GM19438 (cell line): ENCODE measurements around the gene ROR1.
"Not testable (repeated sequence)": the region's sequence is repeated elsewhere in the genome, so short reads cannot be mapped to it uniquely, and the experiment has no call there.

Experiments used
- ATAC-seq: cut with Tn5 transposase; IDR thresholded peaks from one replicate; pipeline ENCODE4 v1.9.1; 2021; ENCODE audit warnings: low read depth; ENCODE audit not compliant: unreplicated experiment

ROR1 gene

DNA sequence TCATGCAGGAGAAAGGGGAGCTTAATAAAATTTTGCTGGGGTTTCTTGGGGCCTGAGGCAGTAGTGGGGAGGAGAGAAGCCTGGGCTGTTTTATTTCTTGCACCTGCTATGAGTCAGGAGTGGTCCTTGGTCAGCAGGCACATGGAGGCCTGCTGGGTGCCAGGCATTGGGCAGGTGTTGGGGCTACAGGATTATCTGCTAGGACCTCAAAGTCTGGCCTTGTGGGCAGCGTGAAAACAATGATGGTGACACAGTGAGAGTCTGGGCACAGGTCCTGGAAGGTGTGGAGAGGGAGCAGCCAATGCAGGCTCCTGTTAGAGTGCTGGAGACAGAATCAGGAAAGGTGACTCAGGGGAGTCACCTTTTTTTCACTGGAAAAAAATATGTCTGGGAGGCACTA lies 17.2 kb downstream of the ROR1 start:
- no peak for ATAC-seq

DNA sequence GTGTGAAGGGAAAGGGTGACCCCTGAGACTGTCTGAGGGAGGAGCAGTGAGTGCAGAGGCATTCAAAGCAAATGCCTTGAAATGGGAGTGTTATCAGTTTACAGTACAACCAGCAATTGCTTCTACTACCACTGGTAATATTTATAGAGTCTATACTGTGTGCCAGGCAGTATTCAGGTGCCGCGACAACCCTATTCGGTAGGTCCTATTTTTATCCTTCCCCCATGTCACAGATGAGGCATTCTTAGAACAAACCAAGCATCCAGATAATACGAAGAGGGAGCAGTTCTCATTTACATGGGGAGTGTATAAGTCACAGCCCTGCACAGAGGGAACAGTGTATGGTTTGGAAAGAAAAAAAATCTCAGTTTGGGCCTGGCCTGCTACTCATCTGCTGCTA lies 18.3 kb downstream of the ROR1 start:
- ATAC-seq = no peak

DNA sequence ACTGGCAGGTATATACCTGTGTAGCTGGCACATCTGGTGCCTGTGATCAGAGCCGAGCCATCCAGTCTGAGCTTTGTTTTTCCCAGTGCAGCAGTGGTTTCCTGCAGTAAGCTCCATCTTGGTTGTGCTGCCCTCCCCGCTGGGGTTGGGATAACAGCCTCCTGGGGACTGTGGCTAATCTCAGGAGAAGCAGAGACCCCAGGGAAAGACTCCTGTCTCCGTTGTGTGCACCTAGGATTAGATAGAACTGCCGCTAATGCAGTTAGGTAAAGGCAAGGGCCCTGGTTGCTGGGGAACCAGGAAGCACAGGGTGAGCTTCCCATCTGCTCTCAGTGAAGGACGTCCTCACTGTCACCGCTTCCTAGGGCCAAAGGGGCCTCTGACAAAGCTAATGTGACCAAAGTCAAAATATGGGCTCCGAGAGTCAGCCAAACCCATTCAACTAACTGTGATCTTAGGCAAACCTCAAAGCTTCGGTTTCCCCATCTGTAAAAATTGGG lies 20.0 kb downstream of the ROR1 start:
- ATAC-seq = no peak

DNA sequence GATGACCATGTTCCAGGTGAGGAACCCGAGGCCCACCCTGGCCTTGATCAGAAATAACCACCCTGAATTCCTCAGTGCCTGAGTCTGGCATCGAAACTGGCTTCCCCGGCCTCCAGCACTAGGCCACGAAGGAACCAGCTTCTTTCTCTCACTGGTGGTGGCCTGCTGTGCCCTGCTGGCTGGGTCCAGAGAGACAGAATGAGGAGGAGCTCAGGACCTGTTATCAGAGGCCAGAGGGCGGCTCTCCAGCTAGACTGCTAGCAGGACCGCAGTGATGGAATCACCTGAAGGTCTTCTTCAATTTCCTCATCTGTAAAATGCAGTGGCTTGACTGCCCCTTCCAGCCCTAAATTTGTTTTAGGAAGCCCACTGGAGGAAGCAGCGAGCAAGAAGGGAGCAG lies 20.5 kb downstream of the ROR1 start:
- ATAC-seq = no peak

DNA sequence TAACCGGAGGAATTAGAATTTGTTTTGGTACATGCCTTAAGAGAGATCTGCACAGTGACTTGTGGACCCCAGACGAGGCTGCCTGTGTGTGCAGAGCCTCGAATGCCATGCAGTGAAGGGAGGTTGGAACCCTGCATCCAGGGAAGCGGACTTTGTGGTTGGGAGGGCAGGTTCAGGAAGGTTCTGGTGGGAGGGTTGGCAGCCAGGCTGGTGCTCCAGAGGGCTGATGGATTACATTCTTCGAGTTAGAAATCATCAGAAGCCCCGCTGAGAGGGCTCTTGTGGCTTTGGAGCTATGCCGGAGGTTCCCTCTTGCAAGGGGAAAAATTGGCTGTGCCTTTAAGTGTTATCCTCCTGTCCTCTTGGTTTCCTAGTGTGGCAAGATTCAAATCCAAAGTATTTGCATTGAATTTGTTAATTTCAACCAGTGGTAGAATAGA lies 21.1 kb downstream of the ROR1 start:
- no peak for ATAC-seq

DNA sequence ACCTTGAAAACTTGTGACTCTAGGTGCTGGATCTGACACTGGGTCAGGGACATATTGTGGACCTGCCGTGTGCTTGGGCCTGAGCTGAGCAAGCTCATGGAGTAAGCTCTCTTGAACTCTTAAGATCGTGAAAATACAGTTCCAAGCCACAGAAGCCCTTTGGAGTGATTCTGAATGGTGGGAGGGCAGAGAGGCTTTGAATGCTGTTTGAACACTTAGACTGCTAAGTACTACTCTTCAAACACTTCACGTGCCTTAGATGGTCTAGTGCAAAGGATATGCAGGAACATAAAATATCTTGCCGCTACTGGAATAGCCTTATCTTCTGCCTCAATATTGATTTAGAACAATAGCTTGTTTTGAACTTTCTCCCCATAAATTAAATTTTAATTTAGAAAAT lies 21.6 kb downstream of the ROR1 start:
- ATAC-seq = no peak

DNA sequence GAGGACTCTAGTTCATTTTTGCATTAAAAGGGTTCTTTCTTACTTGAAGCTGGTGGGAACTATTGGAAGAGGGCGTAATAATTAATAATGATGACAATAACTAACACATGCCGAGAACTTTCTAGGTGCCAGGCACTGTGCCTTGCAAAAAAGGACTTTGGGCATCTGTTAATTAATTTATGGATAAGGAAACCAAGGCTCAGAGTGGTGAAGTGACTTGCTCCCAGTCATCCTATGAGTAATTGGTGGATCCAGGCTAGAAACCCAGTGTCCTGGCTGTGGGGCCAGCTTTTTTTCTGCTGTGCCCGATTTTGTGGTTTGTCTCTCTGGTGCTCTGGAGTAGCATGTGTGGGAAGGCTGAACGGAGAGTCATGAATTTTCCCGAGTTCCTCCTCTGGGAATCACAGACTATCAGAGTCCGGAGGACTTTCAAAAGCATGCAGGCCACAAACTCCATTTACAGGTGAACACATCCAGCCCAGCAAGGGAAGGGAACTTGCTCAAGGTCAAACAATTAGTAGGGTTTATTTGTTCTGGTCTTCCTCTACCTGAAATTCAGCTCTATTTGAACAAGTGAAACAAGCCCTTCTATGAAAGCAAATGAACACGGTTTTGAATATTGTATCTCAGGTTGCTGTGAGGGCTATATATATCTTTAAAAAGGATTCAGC lies 23.4 kb downstream of the ROR1 start:
- no peak for ATAC-seq

DNA sequence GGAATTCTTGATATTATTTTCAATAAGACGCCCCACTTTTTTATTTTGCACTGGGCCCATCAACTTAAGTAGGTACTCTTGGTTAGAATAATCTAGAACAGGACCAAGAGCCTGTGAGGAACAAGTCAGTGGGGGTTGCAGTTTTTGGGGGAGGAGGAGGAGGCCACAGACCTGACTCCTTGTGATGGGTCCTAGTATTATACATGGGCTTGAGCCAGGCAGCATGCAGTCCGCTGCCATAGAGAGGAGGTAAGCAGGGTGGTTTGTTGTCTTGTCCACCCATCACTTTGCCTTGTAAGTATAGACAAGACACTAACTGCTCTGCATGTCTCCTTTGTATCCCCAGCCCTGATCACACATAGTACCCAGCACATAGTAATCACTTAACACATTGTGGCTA lies 24.5 kb downstream of the ROR1 start:
- ATAC-seq = no peak

DNA sequence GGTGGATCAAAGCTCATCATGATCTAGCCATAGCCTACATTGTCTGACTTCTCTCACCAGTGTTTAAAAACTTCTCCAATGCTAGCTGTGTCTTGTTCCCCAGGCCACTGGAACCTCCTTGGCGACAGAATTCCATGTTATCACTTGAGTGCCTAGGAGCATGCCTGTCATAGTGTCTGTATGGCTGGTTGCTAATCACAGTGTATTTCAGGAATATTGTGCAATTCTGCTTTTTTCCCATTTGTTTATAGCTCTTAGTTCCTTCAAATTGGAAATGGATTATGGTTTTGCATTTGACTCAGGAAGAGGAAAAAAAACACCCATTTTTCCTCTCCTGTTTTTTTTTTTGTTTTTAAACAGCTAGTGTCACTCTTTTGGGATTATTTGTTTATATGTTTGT lies 25.5 kb downstream of the ROR1 start:
- no peak for ATAC-seq

DNA sequence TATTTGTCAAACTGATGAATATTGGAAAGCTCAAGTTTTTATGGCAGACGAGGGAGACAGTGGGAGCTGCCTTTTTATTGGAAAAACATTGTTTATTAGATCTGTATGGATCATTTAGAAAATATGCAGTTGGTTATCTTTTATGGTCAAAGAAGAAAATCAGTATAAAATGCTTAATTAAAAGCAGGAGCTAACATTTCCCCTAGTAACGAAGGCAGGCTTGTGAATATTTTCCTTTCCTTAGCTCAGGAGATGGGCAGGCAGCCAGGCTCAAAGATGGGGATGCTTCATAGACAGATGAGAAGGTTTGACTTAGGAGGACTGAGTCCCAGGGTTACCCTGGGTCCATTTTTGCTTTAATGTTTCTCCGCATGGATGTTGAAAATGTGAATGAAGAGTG lies 26.0 kb downstream of the ROR1 start:
- ATAC-seq = no peak

DNA sequence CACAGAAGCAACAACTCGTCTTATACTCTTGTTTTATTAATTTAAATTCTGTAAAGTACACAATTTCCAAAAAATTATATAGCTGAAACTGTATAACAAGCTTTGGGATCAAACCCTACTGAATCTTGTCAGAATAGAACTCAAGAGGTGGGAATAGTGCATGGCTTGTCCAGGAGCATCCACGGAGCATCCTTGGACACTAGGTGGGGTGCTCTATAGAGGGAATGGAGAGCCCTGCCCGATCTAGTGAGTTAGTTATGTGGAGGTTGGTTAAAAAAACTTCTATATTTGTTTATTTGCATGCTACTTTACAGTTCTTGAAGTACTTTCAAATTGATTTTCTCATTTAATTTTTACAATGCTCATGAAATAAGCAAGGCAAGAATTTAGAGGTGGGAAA lies 28.3 kb downstream of the ROR1 start:
- no peak for ATAC-seq

DNA sequence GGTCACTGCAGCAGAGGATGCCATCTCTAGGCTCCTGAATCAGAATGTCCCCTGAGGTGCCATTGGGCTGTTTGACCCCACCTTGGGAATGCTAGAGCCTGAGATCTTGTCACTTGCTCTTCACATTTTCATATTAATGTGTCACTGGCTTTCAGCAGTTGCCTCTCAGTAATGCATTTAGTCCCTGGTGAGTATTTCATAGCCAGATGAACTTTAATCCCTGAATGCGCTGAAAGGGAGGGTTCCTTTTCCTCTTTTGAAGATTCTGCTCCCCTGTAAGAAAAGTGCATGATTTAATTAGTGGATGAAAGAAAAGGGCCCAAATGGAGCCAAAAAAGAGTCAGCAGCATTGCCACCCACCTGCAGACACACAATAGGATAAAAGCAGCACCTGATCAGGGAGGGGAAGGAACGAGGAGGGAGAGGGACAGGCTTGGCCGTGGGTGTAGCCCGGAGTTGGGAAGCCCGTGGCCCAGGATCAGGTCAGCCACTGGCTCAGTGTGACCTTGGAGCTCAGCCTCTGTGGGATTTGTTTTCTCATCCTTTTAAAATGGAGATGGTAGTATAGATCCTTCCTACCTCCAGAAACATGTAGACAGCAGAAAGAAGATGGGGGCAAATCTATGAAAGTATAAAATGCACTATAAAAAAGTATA lies 31.1 kb downstream of the ROR1 start:
- no peak for ATAC-seq

DNA sequence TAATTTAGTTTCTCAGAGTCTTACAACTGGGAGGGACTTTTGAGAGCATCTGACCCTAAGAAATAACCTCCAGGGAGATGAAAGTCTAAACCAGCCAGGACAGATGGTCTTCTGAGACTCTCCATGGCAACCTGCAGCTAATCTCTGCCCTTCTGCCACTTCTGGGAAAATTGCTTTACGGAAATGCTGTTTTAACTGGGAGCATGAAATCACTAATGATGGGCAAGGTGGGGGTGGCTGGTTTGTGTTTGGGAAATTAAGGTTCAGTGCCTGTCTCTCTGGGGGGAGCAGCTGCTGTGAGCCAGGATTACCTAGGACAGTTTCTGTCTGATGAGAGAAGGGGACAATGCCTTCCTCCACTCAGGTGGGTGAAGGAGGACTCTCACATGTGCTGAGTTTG lies 33.2 kb downstream of the ROR1 start:
- ATAC-seq = no peak

DNA sequence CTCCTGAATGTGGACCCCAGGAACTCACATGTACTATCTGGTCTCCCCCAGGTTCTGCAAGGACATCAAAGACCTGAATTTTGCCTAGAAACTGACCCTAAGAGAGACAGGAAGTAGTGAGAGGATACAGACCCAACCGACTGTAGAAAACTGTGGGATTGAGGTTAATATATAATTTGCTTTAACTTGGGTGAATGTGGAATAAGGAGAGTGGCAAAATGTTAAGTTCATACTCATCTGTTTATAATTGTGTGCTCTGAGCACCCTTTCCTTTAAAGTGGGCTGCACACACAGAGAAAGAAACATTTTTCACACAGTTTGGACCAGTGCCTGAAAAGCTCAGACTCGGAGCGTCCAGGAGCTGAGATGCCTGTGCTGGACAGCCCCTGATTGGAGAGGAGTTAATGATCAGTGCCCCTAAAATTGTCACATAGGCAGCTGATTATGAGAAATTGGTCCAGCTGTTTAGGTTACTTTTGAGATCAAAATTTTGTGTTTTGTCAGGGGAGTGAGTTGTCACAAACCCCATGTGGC lies 37.2 kb downstream of the ROR1 start:
- ATAC-seq = no peak

DNA sequence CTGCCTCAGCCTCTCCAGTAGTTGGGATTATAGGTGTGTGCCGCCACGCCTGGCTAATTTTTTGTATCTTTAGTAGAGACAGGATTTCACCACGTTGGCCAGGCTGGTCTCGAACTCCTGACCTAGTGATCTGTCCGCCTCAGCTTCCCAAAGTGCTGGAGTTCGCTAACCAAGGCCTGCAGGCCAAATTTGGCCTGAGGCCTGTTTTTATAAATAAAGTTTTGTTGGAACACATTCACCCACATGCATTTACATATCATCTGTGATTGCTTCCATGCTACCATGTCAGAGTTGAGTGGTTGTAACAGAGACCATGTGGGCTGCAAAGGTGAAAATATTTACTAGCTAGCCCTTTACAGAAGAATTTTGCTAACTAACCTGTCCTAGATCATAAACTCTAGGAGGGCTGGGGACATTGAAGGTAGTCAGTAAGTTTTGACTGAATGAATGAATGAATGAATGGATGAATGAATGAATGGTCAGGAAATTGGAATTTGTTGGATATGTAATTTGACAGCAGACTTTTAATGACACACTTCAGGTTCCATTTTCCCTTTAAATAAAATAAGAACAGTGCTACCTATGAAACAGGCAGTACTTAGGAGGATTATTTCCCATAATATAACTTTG lies 38.4 kb downstream of the ROR1 start:
- ATAC-seq = no peak

DNA sequence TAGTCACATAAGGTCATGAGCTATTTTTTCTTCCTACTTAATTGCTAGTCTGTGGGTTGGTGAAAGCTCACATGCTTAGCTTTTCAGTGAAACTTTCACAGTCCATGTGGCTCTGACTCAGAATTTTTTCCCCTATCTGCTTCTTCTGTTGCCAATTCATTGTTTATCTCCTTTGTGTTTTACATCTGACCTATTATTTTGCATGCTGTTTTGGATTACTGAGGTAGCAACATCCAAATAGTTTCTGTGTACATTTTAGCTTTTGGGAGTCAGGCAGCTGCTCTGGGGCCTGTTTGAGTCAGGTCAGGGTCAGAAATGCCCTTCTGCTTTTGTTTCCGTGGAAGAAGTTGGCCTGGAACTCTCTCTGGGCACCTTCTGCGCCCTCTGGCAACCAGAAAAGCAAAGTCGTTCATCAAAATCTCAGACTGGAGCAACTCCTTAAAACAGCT lies 40.0 kb downstream of the ROR1 start:
- ATAC-seq = no peak

DNA sequence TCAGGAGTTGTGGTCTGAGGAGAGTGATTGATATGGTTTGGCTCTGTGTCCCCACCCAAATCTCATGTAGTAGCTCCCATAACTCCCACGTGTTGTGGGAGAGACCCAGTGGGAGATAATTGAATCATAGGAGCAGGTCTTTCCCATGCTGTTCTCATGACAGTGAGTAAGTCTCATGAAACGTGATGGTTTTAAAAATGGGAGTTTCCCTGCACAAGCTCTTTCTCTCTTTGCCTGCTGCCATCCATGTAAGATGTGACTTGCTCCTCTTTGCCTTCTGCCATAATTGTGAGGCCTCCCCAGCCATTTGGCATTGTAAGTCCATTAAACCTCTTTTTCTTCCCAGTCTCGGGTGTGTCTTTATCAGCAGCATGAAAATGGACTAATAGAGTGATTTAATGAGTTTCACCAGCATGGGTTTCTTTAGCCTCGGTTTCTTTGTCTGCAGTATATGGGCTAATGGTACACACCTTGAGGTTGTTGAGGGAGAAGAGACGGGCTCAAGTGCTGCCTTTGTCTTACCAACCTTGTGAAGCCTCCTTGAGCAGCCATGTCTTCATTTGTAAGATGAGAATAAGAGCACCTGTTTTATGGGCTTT lies 42.5 kb downstream of the ROR1 start:
- ATAC-seq = not testable (repeated sequence)

DNA sequence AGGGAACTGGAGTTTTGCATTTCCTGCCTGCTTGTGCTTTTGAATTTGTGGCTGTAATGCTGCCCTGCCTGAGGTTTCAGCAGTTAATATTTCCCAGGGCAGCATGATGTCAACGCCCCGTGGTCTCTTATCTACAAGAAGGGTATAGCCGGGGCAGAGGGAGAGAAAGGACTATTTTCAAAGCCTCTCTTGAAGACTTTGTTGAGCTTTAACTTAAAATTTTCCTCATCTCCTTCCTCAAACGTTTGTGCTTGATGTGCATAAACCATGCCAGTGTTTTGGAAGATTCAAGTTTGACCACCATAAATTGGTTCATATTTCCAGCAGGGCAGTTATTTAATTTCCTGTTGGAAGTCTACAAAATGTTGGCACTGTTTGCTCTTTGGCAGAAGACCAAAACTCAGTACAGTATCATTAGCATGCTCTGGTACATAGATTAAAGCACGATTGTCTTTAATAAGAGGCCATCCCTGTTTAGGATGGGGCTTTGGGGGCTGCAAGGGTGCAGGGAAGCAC lies 43.4 kb downstream of the ROR1 start:
- ATAC-seq = no peak

DNA sequence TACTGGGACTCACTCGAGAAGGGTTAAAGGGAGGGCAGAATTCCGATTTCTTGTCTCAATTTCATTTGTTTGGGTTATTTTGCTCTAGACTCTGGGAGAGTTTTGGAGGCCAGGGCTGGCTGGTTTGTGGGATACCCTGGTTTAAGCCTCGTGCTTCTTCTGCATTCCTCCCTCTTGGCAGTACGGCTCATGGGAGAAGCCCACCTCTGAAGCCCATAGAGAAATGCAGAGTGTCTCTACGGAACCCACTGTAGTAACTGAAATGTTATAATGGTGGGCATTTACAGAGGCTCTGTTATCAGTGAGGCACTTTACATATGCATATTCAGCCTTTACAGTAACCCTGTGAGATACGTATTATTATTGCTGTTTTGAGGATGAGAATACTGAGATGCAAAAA lies 43.9 kb downstream of the ROR1 start:
- no peak for ATAC-seq

DNA sequence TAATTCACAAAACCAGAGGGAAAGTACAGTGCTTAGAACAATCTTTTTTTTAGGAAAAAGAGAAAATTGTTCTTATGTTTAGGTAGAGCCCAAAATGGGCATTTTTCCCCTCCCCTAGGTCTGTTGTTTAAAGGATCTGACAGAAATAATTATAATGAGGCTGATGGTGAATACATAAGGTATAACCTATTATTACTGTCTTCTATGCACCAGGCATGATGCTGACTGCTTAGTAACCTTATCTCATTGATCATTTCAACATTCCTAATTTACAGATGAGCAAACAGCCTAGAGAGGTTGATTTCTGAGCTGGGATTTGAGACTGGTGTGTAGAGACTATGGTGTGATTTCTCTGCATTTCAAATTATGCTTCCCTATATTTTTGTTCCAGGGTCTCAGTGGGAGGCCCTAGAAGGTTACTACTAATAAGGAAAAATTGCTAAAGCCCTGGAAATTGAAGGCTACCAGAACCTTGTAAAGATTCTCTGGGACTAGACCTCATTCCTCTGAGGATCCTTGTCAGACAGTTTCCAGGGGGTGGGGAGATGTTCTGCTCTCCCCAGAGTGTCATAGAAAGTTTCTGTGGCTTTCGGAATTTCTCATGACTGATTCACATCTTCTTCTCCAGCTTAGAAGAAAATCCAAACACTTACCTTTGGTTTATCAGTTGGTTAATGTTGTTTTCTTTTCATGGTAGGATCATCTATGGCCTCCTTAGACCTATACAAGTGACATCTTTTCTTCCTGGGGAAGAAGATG lies 44.9 kb downstream of the ROR1 start:
- no peak for ATAC-seq
